HepG2 (cell line): ENCODE data around the gene FALEC. TPM values are rescaled to one million over a fixed set of nuclear protein-coding genes. Genes with fewer than 3 reads are reported as not detected.

Source experiments
- CBFB ChIP-seq: sonication (generic); formaldehyde crosslinking; IDR thresholded peaks from 2 replicates; pipeline ENCODE4 v1.4.0; 2020; ENCODE audit warnings: missing genetic modification reagents
- DMAP1 ChIP-seq: IDR thresholded peaks from 2 replicates; pipeline ENCODE4 v1.6.1; 2016
- ISL2 ChIP-seq: sonication (generic); formaldehyde crosslinking; IDR thresholded peaks from 2 replicates; pipeline ENCODE4 v1.5.0; 2020; ENCODE audit warnings: missing genetic modification reagents
- MIXL1 ChIP-seq: IDR thresholded peaks from 2 replicates; pipeline ENCODE4 v1.6.1; 2016
- PAF1 ChIP-seq: IDR thresholded peaks from 2 replicates; pipeline ENCODE4 v1.6.1; 2016; ENCODE audit warnings: missing genetic modification reagents, missing compliant biosample characterization
- PAWR ChIP-seq: sonication (generic); formaldehyde crosslinking; IDR thresholded peaks from 2 replicates; pipeline ENCODE4 v1.4.0; 2020; ENCODE audit warnings: missing genetic modification reagents, mild to moderate bottlenecking, borderline replicate concordance
- PRDM4 ChIP-seq: sonication (generic); formaldehyde crosslinking; IDR thresholded peaks from 2 replicates; pipeline ENCODE4 v1.9.0; 2021; ENCODE audit warnings: missing genetic modification reagents, borderline replicate concordance
- RFXAP ChIP-seq: sonication (generic); formaldehyde crosslinking; IDR thresholded peaks from 2 replicates; pipeline ENCODE4 v1.4.0; 2020; ENCODE audit warnings: missing genetic modification reagents, borderline replicate concordance
- SMAD3 ChIP-seq: sonication (generic); formaldehyde crosslinking; IDR thresholded peaks from 2 replicates; pipeline ENCODE4 v1.4.0; 2020; ENCODE audit warnings: missing genetic modification reagents
- SMARCC2 ChIP-seq: fragments of 450-650 bp; IDR thresholded peaks from 2 replicates; pipeline ENCODE4 v1.6.1; 2017; ENCODE audit warnings: antibody characterized with exemption, mild to moderate bottlenecking
- STAT6 ChIP-seq: sonication (generic); formaldehyde crosslinking; IDR thresholded peaks from 2 replicates; pipeline ENCODE4 v1.4.0; 2020; ENCODE audit warnings: missing genetic modification reagents, mild to moderate bottlenecking, borderline replicate concordance
- TAF1 ChIP-seq: sonication (generic); formaldehyde crosslinking; IDR thresholded peaks from 2 replicates; pipeline ENCODE4 v1.4.0; 2020; ENCODE audit warnings: missing genetic modification reagents
- TEAD3 ChIP-seq: optimal IDR thresholded peaks from 2 replicates; pipeline ENCODE3; 2016; ENCODE audit warnings: borderline replicate concordance
- UBTF ChIP-seq: sonication (generic); formaldehyde crosslinking; IDR thresholded peaks from 2 replicates; pipeline ENCODE4 v1.4.0; 2020; ENCODE audit warnings: mild to moderate bottlenecking, missing genetic modification reagents
- YEATS2 ChIP-seq: sonication (generic); formaldehyde crosslinking; IDR thresholded peaks from 2 replicates; pipeline ENCODE4 v1.4.0; 2020; ENCODE audit warnings: missing genetic modification reagents, borderline replicate concordance
- ZFP62 ChIP-seq: sonication (generic); formaldehyde crosslinking; IDR thresholded peaks from 2 replicates; pipeline ENCODE4 v1.4.0; 2020; ENCODE audit warnings: missing genetic modification reagents
- ZNF414 ChIP-seq: sonication (generic); formaldehyde crosslinking; IDR thresholded peaks from 2 replicates; pipeline ENCODE4 v1.5.0; 2020; ENCODE audit warnings: missing genetic modification reagents
- ZNF558 ChIP-seq: sonication (generic); formaldehyde crosslinking; IDR thresholded peaks from 2 replicates; pipeline ENCODE4 v1.9.0; 2022; ENCODE audit warnings: mild to moderate bottlenecking, missing genetic modification reagents, borderline replicate concordance
- ZNF564 ChIP-seq: sonication (generic); formaldehyde crosslinking; IDR thresholded peaks from 2 replicates; pipeline ENCODE4 v1.8.1; 2023; ENCODE audit warnings: mild to moderate bottlenecking, missing genetic modification reagents
- ZNF598 ChIP-seq: sonication (generic); formaldehyde crosslinking; IDR thresholded peaks from 2 replicates; pipeline ENCODE4 v1.5.1; 2020; ENCODE audit warnings: mild to moderate bottlenecking, missing genetic modification reagents, borderline replicate concordance
- ZNF724P ChIP-seq: sonication (generic); formaldehyde crosslinking; IDR thresholded peaks from 2 replicates; pipeline ENCODE4 v1.8.0; 2022; ENCODE audit warnings: missing genetic modification reagents, borderline replicate concordance
- ZSCAN25 ChIP-seq: sonication (generic); formaldehyde crosslinking; IDR thresholded peaks from 2 replicates; pipeline ENCODE4 v1.8.0; 2022; ENCODE audit warnings: mild to moderate bottlenecking, missing genetic modification reagents
- ZSCAN31 ChIP-seq: sonication (generic); formaldehyde crosslinking; IDR thresholded peaks from 2 replicates; pipeline ENCODE4 v1.5.0; 2020; ENCODE audit warnings: low read depth, mild to moderate bottlenecking, missing genetic modification reagents
- polyA plus RNA-seq, 8 experiments: library from polyadenylated mRNA; depleted of rRNA in 3 of 8; stranded (reverse) in 7 of 8; unstranded in 1 of 8; fragments of >200 nt; fragmentation: Illumina TruSeq in 4 of 8; extraction: Trizol in 4 of 8; gene quantifications; 2 replicates each; pipeline versions ENCODE4 v1.2.1 to v1.2.3, GENCODE V29; 2011 to 2016; ENCODE audit warnings: low read depth in 4 of 8, missing spikeins in 1 of 8, mixed read lengths in 1 of 8; ENCODE audit not compliant: insufficient read depth in 1 of 8
- total RNA-seq, 5 experiments: library from RNA; depleted of rRNA; stranded (reverse); fragments of >200 nt; fragmentation: Illumina TruSeq; extraction: Trizol; gene quantifications; 2 replicates each; pipeline ENCODE4 v1.2.3, GENCODE V29; 2016; ENCODE audit warnings: low read depth in 1 of 5

Gene FALEC
- total and polyA plus RNA-seq, 2 of the 13 experiments (the other 11 are each of a cell fraction or from before 2014, with no cell fraction given), result 0.33 to 0.71 TPM

- TF ChIP-seq UBTF, result no peak
- no peak for TF ChIP-seq SMARCC2
- no peak for TF ChIP-seq STAT6 (CRISPR knock-in tag)
- no peak; the same call in 1 of the 2 replicates for TF ChIP-seq TAF1 (CRISPR knock-in tag)
- TF ChIP-seq RFXAP (CRISPR knock-in tag), result no peak
- no peak for TF ChIP-seq CBFB (CRISPR knock-in tag)
- TF ChIP-seq MIXL1 (CRISPR knock-in tag), result no peak
- TF ChIP-seq DMAP1 (CRISPR knock-in tag), result no peak; the same call in 1 of the 2 replicates
- TF ChIP-seq ZSCAN25 (CRISPR knock-in tag), result no peak
- TF ChIP-seq PAF1 (CRISPR knock-in tag), result no peak
- no peak for TF ChIP-seq ZFP62 (CRISPR knock-in tag)
- TF ChIP-seq ZNF724P (CRISPR knock-in tag), result no peak
- TF ChIP-seq ZNF558 (CRISPR knock-in tag), result no peak
- TF ChIP-seq ZNF414 (CRISPR knock-in tag), result no peak
- TF ChIP-seq ZNF598 (CRISPR knock-in tag), result no peak
- TF ChIP-seq PRDM4 (CRISPR knock-in tag), result no peak
- TF ChIP-seq ISL2 (CRISPR knock-in tag), result no peak
- TF ChIP-seq SMAD3 (CRISPR knock-in tag), result no peak
- peak; percentile 49 for TF ChIP-seq TEAD3 (CRISPR knock-in tag)
- no peak for TF ChIP-seq PAWR (CRISPR knock-in tag)
- TF ChIP-seq ZSCAN31 (CRISPR knock-in tag), result no peak
- TF ChIP-seq YEATS2 (CRISPR knock-in tag), result no peak
- TF ChIP-seq ZNF564 (CRISPR knock-in tag), result no peak
Observed at GRCh38 chr1:150549496-150550221, 34.1 kb downstream of the FALEC start (continued).
